NCI-H446 treated with DMSO at 0.1 percent for 48 hours (cell line): ENCODE data around the gene ABLIM1.

Source experiments
- DNase-seq: peaks from one replicate; lab custom pipeline; 2025; lab: John Stamatoyannopoulos, UW

ABLIM1 gene

DNA sequence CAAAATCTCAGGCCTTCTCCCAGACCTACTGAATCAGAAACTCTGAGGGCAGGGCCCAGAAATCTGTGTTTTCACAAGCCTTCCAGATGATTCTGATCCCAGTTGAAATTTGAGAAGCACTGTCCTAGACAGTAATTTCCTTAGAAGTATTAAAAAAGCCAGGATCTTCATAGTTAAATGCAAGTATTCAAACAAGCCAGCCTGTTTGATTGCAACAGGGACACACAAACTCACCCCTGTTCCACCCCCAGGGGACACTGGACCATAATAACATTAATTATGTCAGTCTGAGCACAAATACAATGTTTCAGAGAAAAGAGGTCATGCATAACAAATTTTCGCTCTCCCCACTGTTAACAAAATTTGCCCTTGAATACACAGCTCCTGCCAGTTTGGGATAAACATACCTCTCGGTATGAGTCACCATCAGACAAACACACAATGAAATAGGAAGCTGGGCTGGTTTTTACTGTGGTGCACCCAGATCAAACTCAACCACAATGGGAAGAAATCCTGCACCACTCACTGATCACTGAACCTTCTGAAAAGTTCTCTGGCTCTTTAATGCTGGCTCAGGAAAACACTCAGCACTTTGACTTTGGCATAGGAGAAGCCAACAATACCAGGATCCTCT lies 34.3 kb downstream of the ABLIM1 start:
- DNase-seq, result peak; percentile 37

DNA sequence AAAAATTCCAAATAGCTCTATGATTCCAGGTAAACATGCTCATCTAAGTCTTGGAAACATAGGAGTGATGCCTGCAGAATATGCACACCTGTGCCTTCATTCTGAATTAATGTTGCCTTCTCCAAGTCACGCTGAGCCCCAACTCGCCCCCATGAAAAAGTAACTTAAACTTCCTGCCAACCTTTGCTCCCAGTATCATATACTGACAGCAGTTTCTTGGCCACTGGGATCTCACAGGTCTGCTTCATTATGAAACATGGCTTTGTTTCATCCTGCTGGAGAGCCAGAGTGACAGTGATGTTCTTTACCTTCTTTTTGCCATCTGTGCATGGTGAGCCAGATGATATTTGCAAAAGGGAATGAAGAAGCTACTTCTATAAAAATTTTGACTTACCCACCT lies 34.9 kb downstream of the ABLIM1 start:
- no peak for DNase-seq

DNA sequence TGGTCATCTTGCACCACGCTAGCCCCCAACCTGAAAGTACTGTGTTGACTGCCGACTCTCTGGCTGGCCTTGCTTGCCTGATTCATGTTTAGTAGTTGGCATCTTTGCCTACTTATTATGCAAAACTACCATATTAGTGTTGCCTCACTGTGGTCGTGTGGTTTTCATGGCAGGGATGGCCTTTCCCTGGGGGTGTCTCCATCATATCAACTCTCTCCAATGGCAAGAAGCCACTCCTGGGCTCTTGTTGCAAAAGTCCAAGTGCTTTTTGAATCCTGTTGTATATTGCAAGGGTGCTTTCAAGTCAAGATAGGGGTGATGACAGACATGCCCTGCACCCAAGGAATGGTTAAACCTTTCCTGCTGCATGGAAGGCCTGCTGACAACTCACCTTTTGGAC lies 39.4 kb downstream of the ABLIM1 start:
- DNase-seq, result no peak

DNA sequence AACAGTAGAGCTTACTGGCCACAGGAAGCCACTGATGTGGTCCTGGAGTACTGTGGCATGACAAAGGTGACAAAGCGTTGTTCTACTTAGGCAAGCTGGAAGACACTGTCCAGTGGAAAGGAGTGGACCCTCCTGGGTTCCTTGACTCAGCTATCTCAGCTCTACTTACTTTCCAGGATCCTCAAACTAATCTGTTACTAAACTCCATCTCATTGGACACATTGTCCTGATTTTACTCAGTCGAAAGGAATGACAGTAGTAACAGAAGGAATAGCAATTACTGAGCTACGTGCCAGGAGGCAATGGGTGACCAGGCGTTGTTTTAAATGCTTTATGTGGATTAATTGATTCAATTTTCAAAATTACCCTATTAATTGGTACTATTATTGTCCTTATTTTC lies 41.6 kb downstream of the ABLIM1 start:
- no peak for DNase-seq

DNA sequence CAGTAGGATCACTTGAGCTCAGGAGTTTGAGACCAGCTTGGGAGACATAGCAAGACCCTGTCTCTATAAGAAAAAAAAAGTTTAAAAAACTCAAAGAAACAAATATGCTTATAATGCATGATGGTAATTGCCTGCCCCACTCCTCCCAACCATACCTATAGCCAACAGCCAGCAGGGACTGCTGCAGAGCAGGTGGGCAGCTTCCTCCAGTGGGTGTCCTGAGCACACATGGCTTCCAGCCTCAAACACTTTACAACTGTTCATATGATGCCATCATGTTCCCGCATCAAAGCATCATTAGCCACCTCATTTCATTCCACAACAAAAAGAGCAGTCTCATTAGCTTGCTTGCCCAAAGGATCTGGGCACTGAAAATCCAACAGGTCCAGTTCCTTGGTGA lies 42.0 kb downstream of the ABLIM1 start:
- no peak for DNase-seq

DNA sequence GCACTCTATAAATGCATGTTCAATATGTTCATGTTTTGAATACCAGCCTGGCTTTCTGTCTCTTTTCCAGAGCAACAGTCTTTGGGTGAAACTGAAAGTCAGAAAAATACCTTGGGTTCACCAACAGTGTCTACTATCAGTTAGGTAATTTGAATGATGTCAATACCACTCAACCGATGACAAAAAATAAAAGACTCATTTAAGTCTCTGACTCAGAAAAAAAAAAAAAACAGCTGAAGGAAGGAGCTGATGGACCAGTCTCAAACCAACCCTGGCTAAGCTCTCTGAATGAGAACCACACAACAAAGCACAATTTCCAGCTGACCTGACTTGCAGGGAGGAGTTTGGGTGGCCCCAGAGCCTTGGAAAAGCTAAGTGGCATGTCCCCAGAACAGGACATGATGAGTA lies 42.5 kb downstream of the ABLIM1 start:
- DNase-seq, result no peak

DNA sequence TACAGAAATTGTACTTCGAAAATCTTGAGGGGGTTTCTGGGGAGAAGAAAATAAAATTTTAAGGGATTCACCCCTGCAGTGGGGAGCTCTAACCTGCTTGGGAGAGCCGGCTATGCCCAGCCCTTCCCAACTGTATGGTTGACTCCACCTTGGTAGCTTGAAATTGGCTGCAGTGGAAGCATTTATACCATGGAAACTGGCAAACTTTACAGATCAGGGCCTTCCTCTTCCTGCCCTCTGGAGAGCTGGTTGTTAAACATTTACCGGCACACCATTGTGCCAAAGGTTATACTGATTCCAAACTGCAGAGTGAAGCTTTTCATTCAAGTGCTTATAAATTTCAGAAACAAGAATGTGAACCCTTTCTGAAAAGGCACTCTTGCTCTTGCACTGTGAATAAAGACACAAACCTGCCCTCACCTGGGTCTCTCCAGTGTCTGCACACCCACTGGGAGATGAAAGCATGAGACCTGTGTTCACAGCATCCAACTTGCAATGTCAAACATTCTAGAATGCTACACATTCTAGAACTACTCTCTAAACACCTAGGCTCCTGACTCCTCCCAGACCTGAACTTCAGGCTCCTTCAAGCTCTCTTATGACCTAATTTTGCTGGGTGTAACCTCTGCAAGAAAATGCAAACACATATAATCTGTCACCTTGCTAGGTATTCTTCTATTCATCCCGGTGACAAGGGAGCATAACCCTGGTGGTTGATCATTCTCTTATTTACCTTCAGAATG lies 44.7 kb downstream of the ABLIM1 start:
- no peak for DNase-seq

DNA sequence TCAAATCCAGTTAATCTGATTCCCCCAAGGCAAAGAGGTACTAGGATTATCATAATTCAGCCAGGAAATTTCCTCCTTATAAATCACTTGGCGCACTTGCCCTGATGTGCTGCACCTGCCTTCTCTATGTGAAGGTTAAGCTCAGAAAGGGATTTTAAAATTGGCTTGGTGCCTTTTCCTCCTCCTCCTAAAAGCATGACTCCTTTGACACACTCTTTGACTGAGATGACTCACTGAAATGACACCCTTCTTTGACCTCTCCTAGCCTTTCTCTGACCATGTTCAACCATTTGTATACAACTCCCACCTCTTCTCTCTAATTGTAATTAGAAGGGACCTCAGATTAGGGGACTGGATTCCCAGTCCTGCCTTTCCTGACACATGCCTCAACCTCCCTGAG lies 46.5 kb downstream of the ABLIM1 start:
- DNase-seq, result no peak

DNA sequence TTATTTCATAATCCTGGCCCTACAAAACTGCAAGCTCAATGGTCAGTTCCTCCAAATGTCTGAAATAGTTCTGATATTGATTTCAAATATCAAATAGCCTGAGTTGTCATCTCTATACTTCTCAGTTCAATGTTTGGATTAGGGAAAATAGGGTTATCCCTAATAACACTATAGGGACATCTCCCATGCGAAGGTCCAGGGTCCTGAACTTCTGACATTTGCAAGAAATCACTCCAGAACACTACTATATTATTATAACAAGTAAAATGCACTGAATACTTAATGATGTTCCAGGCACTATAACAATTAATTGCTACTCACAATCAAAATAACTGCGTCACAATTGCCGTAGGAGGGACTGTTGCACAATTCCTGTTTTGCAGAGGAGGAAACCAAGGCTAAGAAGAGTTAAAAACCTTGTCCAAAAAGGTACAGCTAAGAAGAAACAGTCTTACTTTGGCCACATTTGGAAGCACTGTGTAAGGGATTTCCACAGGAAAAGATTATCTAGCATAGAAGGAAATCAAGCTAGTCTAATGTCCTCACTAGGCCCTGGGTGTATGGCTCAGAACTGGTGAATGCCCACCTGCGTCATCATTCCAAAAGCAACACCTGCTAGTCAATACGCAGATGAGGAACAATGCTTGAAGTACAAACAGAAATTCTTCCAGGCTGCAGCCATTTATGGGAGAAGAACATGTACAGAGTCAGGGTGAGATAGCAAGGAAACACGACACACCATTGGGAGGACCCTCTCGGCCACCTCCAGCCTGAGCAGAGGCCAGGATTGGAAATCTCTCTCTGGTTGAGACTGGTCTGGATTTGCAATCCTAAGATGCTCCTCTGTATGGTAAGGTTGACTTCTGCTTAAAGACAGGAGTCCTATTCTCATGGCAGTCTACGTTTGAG lies 48.3 kb downstream of the ABLIM1 start:
- no peak for DNase-seq

DNA sequence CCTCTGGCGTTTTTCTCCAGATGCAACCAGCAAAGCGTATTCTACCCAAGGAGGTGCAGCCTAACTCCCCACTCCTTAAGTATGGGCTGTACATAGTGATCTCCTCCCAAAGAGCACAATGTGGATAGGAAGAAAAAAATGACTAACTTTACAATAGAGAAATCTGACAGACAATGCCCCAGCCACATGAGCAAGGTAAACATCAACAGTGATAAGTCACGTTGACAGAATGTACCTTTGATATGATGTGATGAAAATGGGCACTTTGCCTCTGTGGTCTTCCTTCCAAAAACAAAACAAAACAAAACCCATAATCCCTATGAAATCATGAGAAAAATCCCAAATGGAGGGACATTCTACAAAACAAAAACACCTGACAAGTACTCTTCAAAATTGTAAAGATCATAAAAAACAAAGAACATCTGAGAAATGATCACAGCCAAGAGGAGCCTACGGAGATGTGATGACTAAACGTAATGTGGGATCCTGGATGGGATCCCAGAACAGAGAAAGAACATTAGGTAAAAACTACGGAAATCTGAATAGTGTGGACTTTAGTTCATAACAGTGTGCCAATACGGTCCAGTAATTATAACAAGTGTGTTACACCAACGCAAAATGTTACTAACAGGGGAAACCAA lies 50.6 kb downstream of the ABLIM1 start:
- DNase-seq, result peak; percentile 30

DNA sequence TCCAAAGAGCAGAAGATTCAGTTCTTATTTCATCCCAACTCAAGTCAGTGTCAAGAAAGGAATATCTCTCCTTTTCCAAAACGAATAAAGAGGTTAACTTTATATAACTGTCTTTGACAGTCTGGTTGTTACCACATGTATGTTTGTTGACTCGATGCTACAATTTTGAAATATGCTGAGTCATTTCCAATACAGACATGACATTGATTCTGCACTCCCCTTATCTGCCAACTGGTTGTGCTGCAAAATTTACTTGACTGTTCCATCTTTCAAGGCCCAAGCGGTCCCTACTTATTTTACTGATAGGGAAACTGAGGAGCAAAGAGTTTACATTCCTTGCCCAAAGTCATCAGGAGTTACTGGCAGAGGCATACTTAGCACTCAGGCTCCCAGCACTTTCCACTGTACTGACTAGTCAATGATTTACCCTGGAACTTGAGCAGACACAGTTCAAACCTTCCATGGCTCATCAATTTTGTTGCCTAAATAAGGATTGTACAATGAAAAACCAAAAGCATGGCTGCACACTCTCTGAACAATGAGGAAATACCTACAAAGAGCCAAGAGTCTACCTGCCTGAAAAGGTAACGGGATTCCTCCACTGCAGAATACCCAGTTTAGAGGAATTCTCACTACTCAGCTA lies 52.8 kb downstream of the ABLIM1 start:
- DNase-seq, result no peak

DNA sequence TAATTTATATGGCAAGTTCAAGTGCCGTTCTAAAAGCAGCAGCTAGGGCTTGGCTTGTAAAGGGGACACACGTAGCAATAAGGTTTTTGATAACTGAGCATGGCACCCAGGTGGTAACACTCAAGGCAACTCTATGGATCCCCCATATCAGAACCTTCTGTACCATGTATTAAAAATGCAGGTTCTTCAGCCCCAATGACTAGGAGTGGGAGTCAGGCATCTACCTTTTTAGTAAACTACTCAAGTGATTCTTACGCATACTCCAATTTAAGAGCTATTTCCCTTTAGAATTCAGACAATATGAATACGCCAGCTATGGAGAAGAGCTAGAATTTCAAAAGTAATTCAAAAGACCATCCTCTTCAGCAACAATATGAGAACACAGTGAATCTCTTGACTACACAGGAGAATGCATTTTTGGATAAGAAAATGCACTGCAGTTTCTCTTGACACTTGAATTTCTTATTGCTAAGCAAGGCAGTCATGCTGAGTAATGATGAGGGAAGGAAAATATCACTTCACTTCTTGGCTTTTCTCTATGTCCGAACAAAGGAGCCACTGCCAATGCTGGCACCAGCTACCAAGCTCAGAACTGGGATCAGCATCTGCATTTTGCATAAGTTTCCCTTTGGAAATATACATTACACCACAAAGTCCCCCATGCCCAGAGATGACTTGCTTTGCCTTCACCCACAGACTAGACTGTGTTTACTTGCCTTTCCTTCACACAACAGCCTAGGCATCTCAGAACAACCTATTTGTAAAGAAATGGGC lies 53.5 kb downstream of the ABLIM1 start:
- no peak for DNase-seq

DNA sequence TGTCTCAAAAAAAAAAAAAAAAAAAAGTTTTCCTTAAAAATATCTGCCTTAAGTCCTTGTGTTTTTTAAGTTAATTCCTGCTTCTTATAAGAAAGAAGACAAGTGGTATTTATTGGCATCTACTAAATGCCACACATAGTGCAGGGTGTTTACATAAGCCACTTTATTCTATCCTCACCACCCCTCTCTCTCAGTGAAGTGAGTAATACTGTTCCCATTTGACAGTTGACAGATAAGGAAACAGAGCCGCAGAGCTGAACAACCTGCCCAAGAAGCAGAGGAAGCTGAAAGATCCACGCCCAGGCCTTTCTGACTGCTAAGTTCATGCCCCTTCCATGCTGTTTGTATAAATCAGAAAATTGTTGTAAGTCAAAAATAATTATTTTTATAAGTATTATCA lies 54.1 kb downstream of the ABLIM1 start:
- DNase-seq, result no peak

DNA sequence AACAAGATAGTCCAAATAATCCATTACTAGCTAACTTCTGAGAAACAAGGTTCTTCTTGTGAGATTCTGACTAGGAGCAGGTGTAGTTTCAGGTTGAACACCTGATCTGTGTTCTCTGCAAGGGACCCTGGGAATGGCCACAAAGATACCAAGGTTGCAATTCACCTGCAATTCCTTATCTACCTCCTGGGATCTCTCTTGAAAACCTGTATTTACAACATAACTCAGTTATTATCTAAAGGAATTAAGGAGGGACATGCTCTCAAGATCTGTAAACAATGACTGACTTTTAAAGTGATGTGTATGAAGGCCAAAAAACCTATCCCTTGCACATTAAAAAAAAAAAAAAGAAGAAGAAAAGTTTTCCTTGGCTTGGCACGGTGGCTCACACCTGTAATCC lies 54.8 kb downstream of the ABLIM1 start:
- DNase-seq, result no peak

DNA sequence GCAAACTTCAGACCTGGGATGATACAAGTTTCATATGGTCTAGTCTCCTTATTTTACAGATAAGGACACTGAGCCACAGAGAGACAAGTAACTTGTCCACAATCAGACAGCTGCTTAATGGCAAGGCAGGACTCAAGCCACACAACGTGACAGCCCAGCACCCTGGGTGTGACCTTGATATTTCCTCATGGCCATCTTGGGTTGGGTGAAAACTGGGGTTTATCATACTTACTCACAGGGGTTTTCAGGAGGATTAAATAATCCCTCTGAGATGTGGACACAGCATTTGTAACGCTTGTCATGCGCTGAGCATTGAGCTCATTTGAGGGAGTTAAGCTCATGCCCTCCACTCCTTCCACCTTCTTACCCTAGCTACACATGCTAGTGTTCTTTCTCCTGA lies 58.0 kb downstream of the ABLIM1 start:
- no peak for DNase-seq

DNA sequence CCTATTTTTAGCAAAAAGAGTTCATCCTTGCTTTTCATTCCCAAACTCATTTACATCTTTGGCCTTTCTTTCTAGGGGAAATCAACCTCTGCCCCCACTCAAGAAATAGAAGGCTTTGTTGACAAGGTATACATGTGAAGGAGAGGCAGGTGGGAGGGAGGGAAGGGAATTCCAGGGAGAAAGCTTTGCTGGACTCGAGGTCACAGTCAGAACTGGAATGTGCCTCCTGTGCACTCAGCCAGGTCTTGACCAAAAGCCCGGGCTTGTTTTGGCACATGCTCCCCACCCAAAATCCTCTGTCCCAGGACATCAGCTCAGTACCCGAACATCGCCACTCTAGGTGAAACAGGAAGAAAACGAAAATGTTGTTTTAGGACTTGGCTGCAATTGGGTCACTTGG lies 61.3 kb downstream of the ABLIM1 start:
- DNase-seq, result no peak

DNA sequence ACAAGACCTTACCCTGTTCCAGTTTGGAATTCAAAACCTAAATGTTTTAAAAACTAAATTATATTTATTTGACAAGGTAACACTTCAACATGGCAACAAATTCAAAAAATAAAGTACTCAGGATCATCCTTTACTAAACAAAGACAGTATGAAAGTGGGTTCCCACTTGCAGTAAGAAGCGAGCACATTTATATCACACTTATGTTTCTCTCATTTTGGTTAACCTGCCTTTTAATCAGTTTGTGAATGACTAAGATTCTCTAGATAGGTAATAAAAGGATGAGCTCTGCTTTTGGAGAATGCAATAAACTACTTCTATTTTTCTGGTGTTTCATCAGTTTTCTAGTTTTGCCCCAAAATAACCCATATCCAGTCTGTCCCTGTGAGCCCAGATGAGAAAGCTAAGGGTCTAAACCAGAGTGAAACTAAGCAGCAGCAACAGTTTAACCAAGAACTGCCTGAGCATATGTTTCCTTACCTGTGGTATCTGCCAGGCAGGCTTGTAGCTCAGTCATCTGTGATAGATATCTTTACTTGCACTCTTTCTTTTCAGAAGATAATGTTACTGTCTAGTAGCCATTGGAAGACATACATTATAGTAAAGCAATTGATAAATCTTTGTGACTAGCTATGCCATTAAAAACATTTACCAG lies 64.1 kb downstream of the ABLIM1 start:
- DNase-seq, result no peak

DNA sequence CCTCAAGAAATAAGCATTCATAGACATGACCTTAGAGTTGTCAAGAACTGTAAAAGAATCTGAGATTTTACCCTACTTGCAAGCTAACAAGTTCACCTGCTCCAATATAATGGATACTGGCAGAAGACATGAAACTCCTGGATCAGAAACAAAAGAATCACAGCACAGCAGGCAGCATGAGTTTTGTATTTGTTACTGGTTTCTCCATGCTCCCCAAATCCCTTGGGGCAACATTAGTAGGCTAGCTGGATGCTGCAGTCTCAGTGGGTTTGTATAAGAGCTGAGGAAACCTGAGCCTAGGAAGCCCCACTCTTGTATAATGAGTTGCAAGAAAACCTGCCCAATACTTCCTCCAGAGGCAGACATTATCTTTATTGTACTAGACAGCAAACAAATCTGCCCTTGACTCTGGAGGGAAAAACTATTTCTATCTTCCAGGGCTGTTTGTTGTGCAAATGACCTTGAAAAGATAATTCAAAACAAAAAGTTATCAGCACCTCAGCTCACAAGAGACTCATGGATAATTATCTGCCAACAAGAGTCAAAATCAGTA lies 64.8 kb downstream of the ABLIM1 start:
- DNase-seq, result no peak

DNA sequence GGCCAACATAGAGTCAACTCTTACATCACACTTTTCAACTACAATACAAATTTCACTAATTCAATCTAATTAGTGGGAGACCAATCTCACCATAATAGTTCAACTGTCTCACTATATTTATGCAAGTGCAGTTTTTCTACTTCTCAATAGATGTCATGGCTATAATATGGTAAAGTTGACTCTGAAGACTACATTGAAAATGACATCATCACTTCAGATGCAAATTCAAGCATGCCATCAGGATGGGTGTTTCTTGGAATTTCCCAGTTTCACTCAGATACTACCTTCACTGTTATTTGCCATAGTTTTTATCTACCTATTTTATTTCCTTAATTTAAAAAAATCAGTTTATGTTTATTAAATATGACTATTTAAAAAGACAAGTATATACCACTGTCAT lies 67.1 kb downstream of the ABLIM1 start:
- DNase-seq, result no peak

DNA sequence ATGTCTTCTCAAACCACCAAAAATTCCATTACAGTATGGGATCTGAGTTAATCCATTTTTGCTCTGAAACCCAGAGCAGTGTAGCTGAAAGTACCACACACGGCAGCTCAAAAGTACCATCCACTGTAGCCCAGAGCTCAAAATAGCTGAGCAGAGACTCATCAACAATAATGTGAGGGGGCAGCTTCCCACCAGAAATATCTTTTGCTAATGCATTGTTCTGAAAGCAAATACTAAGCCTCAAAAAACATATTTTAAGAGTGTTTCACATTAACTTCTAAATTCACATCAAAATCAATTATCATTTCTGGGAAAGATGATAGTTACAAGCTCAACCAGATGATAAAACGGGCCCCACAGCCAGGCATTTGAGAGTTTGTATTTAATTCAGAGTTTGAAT lies 73.7 kb downstream of the ABLIM1 start:
- DNase-seq, result no peak
